Fibroblast of lung (primary cell): ENCODE results near the gene FAM110A. TPM values are rescaled to one million over a fixed set of nuclear protein-coding genes. Genes with fewer than 3 reads are reported as not detected.
"Not testable (repeated sequence)": the region's sequence is repeated elsewhere in the genome, so short reads cannot be mapped to it uniquely, and the experiment has no call there.

Source experiments
- DNase-seq, 2 donors: peaks; one replicate each; pipeline versions ENCODE4 v3.0.0 to v3.0.0-alpha.2; 2010; ENCODE audit warnings: low read depth in 2 of 2
- H2AFZ ChIP-seq: 2 replicates; pipeline ENCODE4 v1.5.1; 2012; ENCODE audit warnings: low read length, control low read depth, inconsistent platforms
- H3K27ac ChIP-seq: 2 replicates; pipeline ENCODE4 v1.5.1; 2011; ENCODE audit warnings: low read length, control low read depth; ENCODE audit not compliant: insufficient read depth
- H3K27me3 ChIP-seq: 2 replicates; pipeline ENCODE4 v1.5.1; 2011; ENCODE audit warnings: mild to moderate bottlenecking, low read length; ENCODE audit not compliant: control insufficient read depth, insufficient read depth
- H3K36me3 ChIP-seq: 2 replicates; pipeline ENCODE4 v1.5.1; 2011; ENCODE audit warnings: low read length; ENCODE audit not compliant: control insufficient read depth, insufficient read depth
- H3K4me1 ChIP-seq: 2 replicates; pipeline ENCODE4 v1.5.1; 2011; ENCODE audit warnings: low read length; ENCODE audit not compliant: control insufficient read depth, insufficient read depth; ENCODE audit errors: extremely low read depth
- H3K4me2 ChIP-seq: 2 replicates; pipeline ENCODE4 v1.5.1; 2011; ENCODE audit warnings: low read length, control low read depth; ENCODE audit not compliant: insufficient read depth; ENCODE audit errors: extremely low read depth
- H3K4me3 ChIP-seq, 4 experiments: fragments of 200-600 bp in 1 of 4; sonication (generic) in 1 of 4; replicated peaks in 1 of 4; 2 replicates each; pipeline ENCODE4 v1.5.1; 2011 to 2016; ENCODE audit warnings: low read length in 4 of 4, low read depth in 3 of 4, mild to moderate bottlenecking in 3 of 4, control low read depth in 2 of 4, inconsistent platforms in 1 of 4, mixed read lengths in 1 of 4; ENCODE audit not compliant: insufficient read depth in 1 of 4; ENCODE audit errors: control extremely low read depth in 1 of 4
- H3K79me2 ChIP-seq: 2 replicates; pipeline ENCODE4 v1.5.1; 2012; ENCODE audit warnings: mild to moderate bottlenecking, low read length, inconsistent platforms; ENCODE audit not compliant: control insufficient read depth, insufficient read depth
- H3K9ac ChIP-seq: 2 replicates; pipeline ENCODE4 v1.5.1; 2011; ENCODE audit warnings: mild to moderate bottlenecking, low read length, control low read depth; ENCODE audit not compliant: insufficient read depth
- H3K9me3 ChIP-seq: 2 replicates; pipeline ENCODE4 v1.5.1; 2012; ENCODE audit warnings: low read depth, low read length; ENCODE audit not compliant: control insufficient read depth, insufficient read depth
- H4K20me1 ChIP-seq: 2 replicates; pipeline ENCODE4 v1.5.1; 2011; ENCODE audit warnings: low read length; ENCODE audit not compliant: control insufficient read depth, insufficient read depth; ENCODE audit errors: extremely low read depth
- CTCF ChIP-seq, 2 donors: IDR thresholded peaks in 1 of 2; conservative IDR thresholded peaks in 1 of 2; 1 replicate in 1 of 2; 2 replicates in 1 of 2; pipeline ENCODE4 v1.5.1; 2011 to 2012; ENCODE audit warnings: low read length in 2 of 2, control low read depth in 1 of 2, inconsistent platforms in 1 of 2, low read depth in 1 of 2, mild to moderate bottlenecking in 1 of 2
- EZH2 ChIP-seq: IDR thresholded peaks from 2 replicates; pipeline ENCODE4 v1.5.1; 2012; ENCODE audit warnings: low read length, control low read depth, mild to moderate bottlenecking; ENCODE audit errors: missing control alignments
- polyA plus RNA-seq, 2 donors: library from polyadenylated mRNA; depleted of rRNA in 1 of 2; stranded (reverse) in 1 of 2; unstranded in 1 of 2; fragments of >200 nt; gene quantifications; 2 replicates each; pipeline ENCODE4 v1.2.1, GENCODE V29; 2011 to 2012; ENCODE audit warnings: missing spikeins in 1 of 2
- total RNA-seq: library from RNA; depleted of rRNA; stranded (reverse); fragments of >200 nt; gene quantifications from 2 replicates; pipeline ENCODE4 v1.2.1, GENCODE V29; 2014

The FAM110A gene
- total and polyA plus RNA-seq, 2 donors (not counting 1 experiment from before 2014, with no cell fraction given), result 1.5 to 1.8 TPM

GRCh38 chr20:792248-792647, 41.3 kb upstream of the FAM110A start:
- Histone ChIP-seq H3K4me2 (no peak overlapping the region), H3K9ac (no peak overlapping the region), H3K27me3 (no peaks in the 10 kb centered on the region), H4K20me1 (no peaks in the 10 kb centered on the region), H3K4me3 (no peak overlapping the region), H2AFZ (no peak overlapping the region), H3K79me2 (no peaks in the 10 kb centered on the region), H3K9me3 (no peaks in the 10 kb centered on the region), H3K27ac (no peak overlapping the region), H3K36me3 (no peaks in the 10 kb centered on the region), H3K4me1 (no peaks in the 10 kb centered on the region)
- no peak for TF ChIP-seq EZH2
- TF ChIP-seq CTCF (conservative IDR thresholded peaks at IDR 0.05 in 1 of 2, IDR thresholded peaks at IDR 0.05 in 1 of 2; ENCODE audit: low read depth in 1 of 2, low read length in 2 of 2), result no peak
- no peak for DNase-seq

- no peak overlapping the region for H3K4me2 ChIP-seq
- DNase-seq, result no peak
- H3K4me3 ChIP-seq, result no peak overlapping the region
- H4K20me1 ChIP-seq, result no peaks in the 10 kb centered on the region
- no peak overlapping the region for H3K9ac ChIP-seq
- H3K79me2 ChIP-seq, result no peaks in the 10 kb centered on the region
- no peak overlapping the region for H3K27ac ChIP-seq
- no peak for TF ChIP-seq CTCF (conservative IDR thresholded peaks at IDR 0.05 in 1 of 2, IDR thresholded peaks at IDR 0.05 in 1 of 2; ENCODE audit: low read depth in 1 of 2, low read length in 2 of 2)
- no peak for TF ChIP-seq EZH2
- no peaks in the 10 kb centered on the region for H3K4me1 ChIP-seq
- no peaks in the 10 kb centered on the region for H3K36me3 ChIP-seq
- H3K27me3 ChIP-seq, result no peaks in the 10 kb centered on the region
- no peaks in the 10 kb centered on the region for H3K9me3 ChIP-seq
- H2AFZ ChIP-seq, result no peak overlapping the region
These were observed 36.6 kb upstream of the FAM110A start for GRCh38 chr20:796921-797320.

GRCh38 chr20:798746-799145, 34.8 kb upstream of the FAM110A start:
- not testable (repeated sequence) for H3K27ac ChIP-seq, H3K27me3 ChIP-seq, H3K4me1 ChIP-seq, H3K9ac ChIP-seq, H3K36me3 ChIP-seq, H3K79me2 ChIP-seq, H3K9me3 ChIP-seq, H3K4me2 ChIP-seq, DNase-seq, H2AFZ ChIP-seq, H4K20me1 ChIP-seq, H3K4me3 ChIP-seq

GRCh38 chr20:800026-800425, 33.5 kb upstream of the FAM110A start:
- H3K9me3 ChIP-seq, H3K4me1 ChIP-seq, H3K27me3 ChIP-seq, H3K9ac ChIP-seq, H3K27ac ChIP-seq, DNase-seq, H3K36me3 ChIP-seq, H2AFZ ChIP-seq, H3K79me2 ChIP-seq, H3K4me3 ChIP-seq, H4K20me1 ChIP-seq, H3K4me2 ChIP-seq: not testable (repeated sequence)
